Activated naive CD8-positive, alpha-beta T cell treated with anti-CD3 and anti-CD28 coated beads, Interleukin-2, amount 50 U/mL, for 16 hours (primary cell): ENCODE results near the gene EFNB3.

ENCODE experiments used
- DNase-seq: peaks from one replicate; pipeline ENCODE4 v3.0.0-alpha.2; 2020; ENCODE audit warnings: low read depth, low spot score

The EFNB3 gene, protein sequence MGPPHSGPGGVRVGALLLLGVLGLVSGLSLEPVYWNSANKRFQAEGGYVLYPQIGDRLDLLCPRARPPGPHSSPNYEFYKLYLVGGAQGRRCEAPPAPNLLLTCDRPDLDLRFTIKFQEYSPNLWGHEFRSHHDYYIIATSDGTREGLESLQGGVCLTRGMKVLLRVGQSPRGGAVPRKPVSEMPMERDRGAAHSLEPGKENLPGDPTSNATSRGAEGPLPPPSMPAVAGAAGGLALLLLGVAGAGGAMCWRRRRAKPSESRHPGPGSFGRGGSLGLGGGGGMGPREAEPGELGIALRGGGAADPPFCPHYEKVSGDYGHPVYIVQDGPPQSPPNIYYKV

DNA sequence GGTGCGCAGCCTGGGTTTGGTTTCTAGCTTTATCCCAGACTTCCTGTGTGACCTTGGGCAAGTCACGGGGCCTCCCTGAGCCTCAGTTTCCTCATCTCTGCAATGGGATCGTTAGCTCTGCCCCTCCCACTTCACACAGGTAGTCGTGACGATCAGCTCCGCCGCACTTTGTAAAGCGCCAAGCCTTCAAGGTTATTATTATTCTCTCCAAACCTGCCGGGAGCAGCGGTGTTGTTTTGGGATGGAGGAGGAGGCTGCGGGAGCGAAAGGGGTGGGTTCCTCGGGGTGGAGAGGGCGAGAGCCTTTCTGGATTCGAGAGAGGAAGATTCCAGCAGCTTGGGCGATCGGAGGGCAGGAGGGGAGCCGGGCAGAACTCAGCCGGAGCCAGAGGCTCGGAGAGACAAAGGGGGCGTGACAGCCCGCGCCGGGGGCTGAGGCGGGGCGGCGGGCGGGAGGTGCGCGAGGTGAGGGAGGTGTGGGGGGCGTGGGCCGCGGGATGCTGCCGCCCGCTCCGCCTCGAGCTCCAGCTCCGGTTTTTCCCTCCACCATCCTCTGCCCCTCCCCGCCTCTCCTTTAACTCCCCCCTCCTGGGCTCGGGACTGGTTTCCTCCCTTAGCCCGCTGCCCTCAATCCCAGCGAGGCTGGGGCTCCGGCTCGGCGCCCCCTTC, at the start of gene EFNB3:
Gene EFNB3 (plus strand): TSS at position 602 of the 668 bp plus-strand sequence. CDS start 397 bp downstream, outside the sequence.
- DNase-seq, result no peak

DNA sequence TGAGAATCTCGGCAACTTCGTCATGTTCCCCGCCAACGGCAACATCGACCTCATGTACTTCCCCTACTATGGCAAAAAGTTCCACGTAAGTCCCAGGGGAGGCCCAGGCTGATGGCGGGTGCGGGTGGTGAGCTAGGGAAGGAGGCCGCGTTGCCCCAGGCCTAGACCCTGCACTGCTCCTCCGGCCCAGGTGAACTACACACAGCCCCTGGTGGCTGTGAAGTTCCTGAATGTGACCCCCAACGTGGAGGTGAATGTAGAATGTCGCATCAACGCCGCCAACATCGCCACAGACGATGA, 49.5 kb upstream of the EFNB3 start:
- DNase-seq, result no peak

DNA sequence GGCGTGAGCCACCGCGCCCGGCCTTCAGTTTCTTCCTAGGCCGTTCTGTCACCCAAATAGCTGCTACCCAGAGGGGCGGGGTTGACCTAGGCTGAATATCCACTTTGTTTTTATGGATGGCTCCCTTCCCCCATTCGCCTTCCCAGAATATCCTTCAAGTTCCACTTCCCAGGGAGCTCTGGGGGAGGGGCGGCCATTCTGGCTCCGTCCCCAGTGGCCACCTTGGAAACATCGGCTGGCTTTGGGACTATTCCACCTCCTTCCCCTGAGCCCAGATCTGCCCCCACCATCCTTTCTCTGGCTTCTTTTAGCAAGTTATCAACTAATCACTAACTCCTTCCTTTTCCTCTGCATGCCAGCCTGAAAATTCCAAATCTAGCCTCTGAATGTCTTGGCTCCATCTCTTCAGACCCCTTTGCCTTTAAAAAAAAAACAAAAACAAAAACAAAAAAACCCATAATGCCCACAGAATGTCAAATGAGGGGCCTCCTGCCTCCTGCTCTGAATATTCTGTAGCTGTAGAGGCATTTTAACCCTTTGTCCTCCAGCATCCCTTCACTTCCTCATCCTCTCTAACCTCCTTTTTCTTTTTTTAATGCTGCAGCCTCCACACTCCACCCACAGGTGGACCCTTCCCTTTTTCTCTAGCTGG, 47.9 kb upstream of the EFNB3 start:
- no peak for DNase-seq

DNA sequence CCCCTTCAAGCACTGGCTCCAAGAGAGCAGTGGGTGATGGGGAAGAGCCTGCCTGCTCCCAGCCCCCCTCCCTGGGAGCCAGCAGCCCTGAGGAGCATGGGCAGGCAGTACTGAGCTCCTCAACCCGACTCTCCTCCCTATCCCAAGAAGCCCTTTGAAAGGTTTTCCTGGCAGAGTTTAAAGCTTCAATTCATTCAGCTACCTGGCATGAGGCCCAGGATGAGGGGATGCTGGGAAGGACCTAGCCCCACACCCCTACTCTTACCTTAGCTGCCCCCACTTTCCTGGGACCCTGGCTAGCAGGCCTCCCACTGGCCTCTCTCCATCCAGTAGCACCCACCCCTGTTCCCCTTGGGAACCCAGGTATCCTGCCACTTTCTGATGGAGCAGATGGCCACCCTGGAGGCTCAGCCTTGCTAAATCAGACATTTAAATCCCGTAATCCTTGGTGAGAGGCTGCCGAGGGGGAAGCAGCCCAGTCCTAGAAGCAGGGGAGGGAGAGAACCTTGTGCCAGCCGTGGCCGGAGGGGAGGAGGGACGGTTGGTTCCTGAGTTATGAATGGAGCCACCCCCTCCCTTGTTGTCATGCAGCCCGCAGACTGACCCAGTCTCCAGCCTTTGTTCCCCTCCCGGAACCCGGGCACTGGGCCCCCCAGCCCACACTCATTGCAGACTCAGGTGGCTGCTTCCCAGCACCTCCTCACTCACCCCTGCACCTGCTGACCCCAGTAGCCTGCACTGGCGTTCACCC, 37.2 kb upstream of the EFNB3 start:
- DNase-seq, result no peak

DNA sequence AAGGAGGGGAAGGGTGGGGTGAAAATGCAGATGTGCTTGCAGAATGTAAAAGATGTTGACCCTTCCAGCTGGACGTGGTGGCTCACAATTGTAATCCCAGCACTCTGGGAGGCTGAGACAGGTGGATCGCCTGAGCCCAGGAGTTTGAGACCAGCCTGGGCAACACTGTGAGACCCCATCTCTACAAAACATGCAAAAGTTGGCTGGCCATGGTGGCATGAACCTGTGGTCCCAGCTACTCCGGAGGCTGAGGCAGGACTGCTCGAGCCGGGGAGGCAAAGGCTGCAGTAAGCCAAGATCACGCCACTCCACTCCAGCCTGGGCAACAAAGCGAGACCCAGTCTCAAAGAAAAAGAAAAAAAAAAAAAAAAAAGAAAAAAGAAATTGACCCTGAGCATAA, 36.5 kb upstream of the EFNB3 start:
- DNase-seq, result no peak

DNA sequence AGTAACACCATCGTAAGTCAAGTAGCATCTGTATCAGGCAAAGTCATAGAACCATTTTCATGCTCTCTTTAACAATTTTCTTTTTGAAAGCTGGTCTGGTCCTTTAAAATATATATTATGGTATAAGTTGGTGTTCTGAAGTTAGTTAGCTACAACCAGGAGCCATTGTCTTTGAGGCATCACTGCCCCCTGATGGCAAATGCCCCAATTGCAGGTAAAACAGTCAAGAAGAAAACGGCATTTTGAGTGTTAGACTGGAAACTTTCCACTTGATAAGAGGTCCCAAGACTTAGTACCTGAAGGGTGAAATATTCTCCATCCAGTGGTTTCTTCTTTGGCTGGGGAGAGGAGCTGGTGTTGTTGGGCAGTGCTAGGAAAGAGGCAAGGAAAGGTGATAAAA, 31.8 kb upstream of the EFNB3 start:
- no peak for DNase-seq

DNA sequence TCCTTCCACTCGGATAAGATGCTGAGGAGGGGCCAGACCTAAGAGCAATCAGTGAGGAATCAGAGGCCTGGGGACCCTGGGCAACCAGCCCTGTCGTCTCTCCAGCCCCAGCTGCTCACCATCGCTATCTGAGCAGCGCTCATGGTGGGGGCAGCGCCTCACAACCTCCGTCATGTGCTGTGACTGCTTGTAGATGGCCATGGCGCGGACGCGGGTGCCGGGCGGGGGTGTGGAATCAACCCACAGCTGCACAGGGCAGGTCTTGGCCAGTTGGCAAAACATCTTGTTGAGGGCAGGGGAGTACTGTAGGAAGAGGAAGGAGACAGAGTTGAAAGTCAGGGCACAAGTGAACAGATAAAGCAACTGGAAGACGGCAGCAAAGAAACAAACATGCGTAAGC, 30.1 kb upstream of the EFNB3 start:
- no peak for DNase-seq

DNA sequence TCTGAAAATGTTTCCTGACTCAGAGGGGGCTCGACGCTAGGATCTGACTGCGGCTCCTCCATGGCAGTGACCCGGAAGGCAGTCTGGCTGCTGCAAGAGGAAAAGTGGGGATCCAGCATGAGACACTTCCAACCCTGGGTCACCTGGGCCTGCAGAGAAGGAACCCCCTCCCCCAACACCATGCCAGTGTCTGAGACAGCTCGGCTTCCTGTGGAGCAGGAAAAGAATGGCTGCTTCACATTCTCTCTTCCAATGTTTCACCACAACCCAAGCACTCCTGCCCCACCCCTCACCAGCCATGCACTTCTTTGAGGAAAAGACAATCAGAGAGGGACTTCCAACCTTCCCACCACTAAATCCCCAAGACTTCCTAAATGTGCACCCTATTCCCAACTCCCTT, 28.5 kb upstream of the EFNB3 start:
- no peak for DNase-seq

DNA sequence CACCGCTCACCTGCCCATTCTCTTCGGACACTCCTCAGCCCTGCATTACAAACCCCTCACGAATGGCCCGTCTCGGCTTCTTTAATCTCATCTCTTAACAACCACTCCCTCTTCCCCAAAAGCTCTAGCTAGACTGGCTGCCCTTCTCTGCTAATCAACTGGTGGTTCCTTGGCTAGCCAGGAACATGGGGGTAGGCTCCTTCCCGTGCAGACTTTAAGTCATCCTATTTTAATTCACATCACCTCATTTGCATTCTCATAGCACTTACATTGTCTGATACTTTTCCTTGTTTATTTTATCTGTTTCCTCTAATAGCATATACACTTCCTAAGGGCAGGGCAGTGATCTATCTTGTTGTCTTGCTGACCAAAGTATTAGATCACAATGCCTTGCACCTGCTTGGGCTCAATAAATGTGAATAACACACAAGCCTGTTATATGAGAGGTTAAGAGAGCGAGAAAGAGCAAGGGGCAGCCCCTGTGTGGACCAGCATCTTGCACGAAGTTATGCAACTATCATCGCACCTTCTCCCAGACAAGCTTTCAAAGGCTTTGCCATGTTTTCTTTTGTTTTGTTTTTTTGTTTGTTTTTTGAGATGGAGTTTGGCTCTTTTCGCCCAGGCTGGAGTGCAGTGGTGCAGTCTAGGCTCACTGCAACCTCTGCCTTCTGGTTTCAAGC, 27.5 kb upstream of the EFNB3 start:
- no peak for DNase-seq

DNA sequence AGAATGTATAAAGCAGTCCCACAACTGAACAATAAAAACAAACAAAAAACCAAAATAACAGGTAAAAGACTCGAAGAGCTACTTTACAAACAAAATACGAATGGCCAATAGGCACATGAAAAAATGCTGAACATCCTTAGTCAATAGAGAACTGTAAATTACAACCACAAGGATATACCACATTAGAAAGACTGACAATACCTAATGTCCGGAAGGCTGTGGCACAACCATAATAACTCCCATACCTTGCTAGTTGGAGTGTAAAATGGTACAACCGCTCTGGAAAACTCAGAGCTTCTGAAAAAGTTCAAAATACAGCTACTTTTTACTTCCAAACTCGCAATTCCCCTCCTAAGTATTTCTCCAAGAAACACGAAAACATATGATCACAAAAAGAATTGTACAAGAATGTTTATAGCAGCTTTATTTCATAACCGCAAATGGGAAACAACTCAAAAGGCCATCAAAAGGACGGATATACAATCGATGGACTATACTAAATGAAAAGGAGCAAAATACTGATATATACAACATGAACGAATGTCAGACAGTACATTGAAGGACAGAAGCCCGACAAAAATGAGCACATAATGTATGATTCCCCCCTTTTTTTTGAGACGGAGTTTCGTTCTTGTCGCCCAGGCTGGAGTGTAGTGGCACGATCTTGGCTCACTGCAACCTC, 20.0 kb upstream of the EFNB3 start:
- no peak for DNase-seq

DNA sequence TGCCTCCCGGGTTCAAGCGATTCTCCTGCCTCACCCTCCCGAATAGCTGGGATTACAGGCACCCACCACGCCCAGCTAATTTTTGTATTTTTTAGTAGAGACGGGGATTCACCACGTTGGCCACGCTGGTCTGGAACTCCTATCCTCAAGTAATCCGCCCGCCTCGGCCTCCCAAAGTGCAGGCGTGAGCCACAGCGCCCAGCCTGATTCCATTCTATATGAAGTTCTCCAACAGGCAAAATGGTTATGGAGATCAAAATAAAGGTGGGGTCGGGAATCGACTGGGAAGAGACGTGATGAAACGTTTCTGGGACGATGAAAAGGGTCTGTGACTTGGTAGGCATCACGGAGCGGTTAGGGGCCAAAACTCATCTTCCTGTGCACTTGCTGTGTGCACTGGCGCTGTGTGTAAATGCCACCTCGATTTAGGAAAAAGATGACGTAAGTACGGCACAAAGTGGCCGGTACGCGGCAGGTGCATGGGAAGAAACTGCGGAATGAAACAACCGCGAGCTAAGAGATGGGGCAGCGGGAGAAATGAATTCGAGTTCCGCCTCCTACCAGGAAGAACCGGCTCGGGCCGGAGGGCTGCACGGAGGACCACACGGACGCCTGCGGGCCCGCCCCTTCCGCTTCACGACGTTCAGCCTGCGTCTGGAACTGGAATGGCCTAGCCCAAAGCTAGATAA, 19.3 kb upstream of the EFNB3 start:
- DNase-seq, result peak; percentile 66

DNA sequence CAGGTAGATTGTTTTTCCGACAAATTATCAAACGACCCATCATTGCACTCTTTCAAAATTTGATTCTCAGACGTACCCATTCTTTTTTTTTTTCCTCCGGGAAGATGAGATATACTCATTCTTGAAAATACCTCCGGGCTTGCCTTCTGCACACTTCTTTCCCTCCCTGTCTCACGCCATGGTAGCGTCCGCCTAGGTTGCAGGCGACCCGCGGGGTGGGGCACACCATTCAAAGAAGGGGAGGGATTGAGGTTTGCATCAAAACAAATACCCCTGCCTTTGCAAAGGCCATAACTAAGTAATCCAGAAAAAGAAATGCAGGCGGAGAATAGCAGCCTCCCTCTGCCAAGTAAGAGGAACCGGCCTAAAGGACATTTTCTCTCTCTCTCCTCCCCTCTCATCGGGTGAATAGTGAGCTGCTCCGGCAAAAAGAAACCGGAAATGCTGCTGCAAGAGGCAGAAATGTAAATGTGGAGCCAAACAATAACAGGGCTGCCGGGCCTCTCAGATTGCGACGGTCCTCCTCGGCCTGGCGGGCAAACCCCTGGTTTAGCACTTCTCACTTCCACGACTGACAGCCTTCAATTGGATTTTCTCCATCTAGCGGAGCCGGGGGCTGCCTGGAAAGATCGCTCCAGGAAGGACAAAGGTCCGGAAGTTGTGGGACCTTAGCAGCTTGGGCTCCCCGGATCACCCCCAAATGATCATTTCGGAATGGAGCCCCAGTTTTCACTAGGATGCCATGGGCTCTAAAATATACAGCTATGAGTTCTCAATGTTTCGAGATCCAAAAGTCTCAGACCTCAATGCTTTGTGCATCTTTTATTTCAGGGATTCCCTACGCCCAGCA, 18.6 kb upstream of the EFNB3 start:
- peak; percentile 55 for DNase-seq

DNA sequence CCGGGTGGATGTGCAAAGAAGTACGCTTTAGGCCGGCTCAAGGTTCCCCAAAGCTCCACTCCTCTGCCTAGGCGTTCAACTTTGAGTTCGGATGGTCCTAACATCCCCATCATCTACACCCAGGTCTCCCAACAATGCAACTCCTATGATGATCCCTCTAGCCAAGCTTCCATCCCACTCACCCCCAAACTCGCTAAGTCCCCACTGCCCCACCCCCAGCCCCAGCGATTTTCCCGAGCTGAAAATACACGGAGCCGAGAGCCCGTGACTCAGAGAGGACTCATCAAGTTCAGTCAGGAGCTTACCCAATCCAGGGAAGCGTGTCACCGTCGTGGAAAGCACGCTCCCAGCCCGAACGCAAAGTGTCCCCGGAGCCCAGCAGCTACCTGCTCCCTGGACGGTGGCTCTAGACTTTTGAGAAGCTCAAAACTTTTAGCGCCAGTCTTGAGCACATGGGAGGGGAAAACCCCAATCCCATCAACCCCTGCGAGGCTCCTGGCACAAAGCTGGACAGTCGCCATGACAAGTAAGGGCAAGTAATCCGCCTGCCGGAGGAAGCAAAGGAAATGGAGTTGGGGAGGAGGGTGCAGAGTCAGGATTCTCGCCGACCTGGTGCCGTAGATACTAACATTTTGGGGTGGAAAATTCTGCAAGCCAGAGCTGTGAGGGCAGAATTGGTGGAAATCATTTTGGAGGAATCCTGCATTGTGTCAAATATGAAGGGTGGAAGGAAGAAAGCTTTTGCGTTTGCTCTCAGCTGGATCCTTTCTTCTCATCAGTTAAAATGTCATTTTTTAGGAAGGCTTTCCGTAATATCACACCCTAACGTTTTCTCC, 17.7 kb upstream of the EFNB3 start, which contains the start of gene TP53:
Gene TP53 (minus strand): TSS at position 419 of the 836 bp plus-strand sequence. CDS start 10,896 bp downstream, outside the sequence.
- DNase-seq, result peak; percentile 66

DNA sequence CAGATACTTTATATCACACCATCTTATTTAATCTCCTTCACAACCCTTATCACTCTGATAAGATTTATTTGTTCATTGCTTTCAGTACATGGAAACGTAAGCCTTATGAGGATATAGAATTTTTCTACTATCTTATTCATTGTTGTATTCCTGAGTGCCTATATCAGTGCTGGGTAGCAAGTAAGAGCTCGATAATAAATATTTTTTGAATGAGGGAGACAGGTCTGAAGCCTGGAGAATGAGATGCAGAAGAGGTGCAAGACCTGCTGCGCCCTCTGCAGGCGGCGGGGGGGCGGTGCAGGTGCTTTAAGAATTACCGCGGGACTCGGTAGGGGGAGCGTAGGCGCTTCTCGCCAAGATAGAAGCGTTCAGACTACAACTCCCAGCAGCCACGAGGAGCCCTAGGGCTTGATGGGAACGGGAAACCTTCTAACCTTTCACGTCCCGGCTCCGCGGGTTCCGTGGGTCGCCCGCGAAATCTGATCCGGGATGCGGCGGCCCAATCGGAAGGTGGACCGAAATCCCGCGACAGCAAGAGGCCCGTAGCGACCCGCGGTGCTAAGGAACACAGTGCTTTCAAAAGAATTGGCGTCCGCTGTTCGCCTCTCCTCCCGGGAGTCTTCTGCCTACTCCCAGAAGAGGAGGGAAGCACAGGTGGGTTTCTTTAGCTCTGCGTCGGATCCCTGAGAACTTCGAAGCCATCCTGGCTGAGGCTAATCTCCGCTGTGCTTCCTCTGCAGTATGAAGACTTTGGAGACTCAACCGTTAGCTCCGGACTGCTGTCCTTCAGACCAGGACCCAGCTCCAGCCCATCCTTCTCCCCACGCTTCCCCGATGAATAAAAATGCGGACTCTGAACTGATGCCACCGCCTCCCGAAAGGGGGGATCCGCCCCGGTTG, 16.8 kb upstream of the EFNB3 start, which contains the start of gene WRAP53:
Gene WRAP53 (plus strand): TSS at position 570 of the 900 bp plus-strand sequence. CDS start 172 bp downstream, at position 742.
- DNase-seq, result peak; percentile 91

DNA sequence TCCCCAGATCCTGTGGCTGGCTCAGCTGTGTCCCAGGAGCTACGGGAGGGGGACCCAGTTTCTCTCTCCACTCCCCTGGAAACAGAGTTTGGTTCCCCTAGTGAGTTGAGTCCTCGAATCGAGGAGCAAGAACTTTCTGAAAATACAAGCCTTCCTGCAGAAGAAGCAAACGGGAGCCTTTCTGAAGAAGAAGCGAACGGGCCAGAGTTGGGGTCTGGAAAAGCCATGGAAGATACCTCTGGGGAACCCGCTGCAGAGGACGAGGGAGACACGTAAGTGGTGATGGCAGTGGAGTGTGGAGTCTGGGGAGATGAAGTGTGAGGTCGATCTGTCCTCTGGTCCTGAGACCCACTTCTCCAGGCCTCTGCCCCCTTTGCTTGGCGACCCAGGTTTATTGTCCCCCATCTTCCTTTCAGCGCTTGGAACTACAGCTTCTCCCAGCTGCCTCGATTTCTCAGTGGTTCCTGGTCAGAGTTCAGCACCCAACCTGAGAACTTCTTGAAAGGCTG, 16.1 kb upstream of the EFNB3 start:
- no peak for DNase-seq

DNA sequence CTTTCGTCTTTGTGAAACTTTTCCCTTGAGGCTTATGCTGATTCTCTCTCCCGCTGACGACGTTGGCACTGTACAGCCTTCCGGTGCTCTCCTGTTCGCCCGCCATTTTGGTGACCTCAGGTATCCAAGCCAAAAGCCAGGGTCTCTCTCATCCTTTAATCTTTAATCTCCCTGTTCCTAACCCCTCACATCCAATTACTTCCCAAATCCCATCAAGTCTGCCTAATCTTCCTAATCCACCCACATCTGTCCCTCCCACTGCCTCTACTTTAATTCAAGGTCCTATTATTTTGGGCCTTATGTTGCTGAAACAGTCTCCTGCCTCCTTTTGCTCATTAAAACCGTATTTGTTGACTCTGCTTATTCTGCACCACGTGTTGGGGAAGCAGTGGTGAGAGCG, 9.4 kb upstream of the EFNB3 start:
- DNase-seq, result no peak
